ENCODE data around the gene PLIN3. TPM values are rescaled to one million over a fixed set of nuclear protein-coding genes. Genes with fewer than 3 reads are reported as not detected.
"Not testable (repeated sequence)": the region's sequence is repeated elsewhere in the genome, so short reads cannot be mapped to it uniquely, and the experiment has no call there.

PLIN3 gene
- polyA plus RNA-seq, 4 donors = 38.6 to 57.9 (median 53.3) TPM

- DNase-seq (ENCODE audit: low read depth in 4 of 4, low spot score in 2 of 4) = peak in 3 of 4 donors; percentile 60 to 89 (median 73)
These were observed 51.9 kb downstream of the PLIN3 start for GRCh38 chr19:4815426-4816201.

- DNase-seq (ENCODE audit: low read depth in 4 of 4, low spot score in 2 of 4) = no peak
These were observed 52.6 kb downstream of the PLIN3 start for GRCh38 chr19:4814625-4815425.

GRCh38 chr19:4811328-4812131 is 55.9 kb downstream of the PLIN3 start:
- no peak for DNase-seq (ENCODE audit: low read depth in 4 of 4, low spot score in 2 of 4)

- no peak for DNase-seq (ENCODE audit: low read depth in 4 of 4, low spot score in 2 of 4)
These were observed 60.3 kb downstream of the PLIN3 start for GRCh38 chr19:4807188-4807587.

- DNase-seq (ENCODE audit: low read depth in 4 of 4, low spot score in 2 of 4) = no peak
These were observed 61.1 kb downstream of the PLIN3 start for GRCh38 chr19:4806384-4806783.

- not testable (repeated sequence) for DNase-seq (ENCODE audit: low read depth in 4 of 4, low spot score in 2 of 4)
These were observed 62.3 kb downstream of the PLIN3 start for GRCh38 chr19:4805140-4805539.

GRCh38 chr19:4803736-4804695 is 63.5 kb downstream of the PLIN3 start:
- peak in 2 of 4 donors; percentile 28 to 34 for DNase-seq (ENCODE audit: low read depth in 4 of 4, low spot score in 2 of 4)

GRCh38 chr19:4802711-4803110 is 64.8 kb downstream of the PLIN3 start:
- DNase-seq (ENCODE audit: low read depth in 4 of 4, low spot score in 2 of 4) = no peak

- no peak for DNase-seq (ENCODE audit: low read depth in 4 of 4, low spot score in 2 of 4)
These were observed 66.3 kb downstream of the PLIN3 start for GRCh38 chr19:4801085-4801619.

GRCh38 chr19:4800591-4801081 is 66.8 kb downstream of the PLIN3 start:
- no peak for DNase-seq (ENCODE audit: low read depth in 4 of 4, low spot score in 2 of 4)

GRCh38 chr19:4795400-4795799 is 72.1 kb downstream of the PLIN3 start:
- no peak for DNase-seq (ENCODE audit: low read depth in 4 of 4, low spot score in 2 of 4)

- DNase-seq (ENCODE audit: low read depth in 4 of 4, low spot score in 2 of 4) = no peak
These were observed 72.5 kb downstream of the PLIN3 start for GRCh38 chr19:4794971-4795370.

- DNase-seq (ENCODE audit: low read depth in 4 of 4, low spot score in 2 of 4) = not testable (repeated sequence)
These were observed 74.2 kb downstream of the PLIN3 start for GRCh38 chr19:4793278-4793677.

- not testable (repeated sequence) for DNase-seq (ENCODE audit: low read depth in 4 of 4, low spot score in 2 of 4)
These were observed 74.6 kb downstream of the PLIN3 start for GRCh38 chr19:4792866-4793195.

GRCh38 chr19:4792019-4792865 is 75.2 kb downstream of the PLIN3 start:
- not testable (repeated sequence) for DNase-seq (ENCODE audit: low read depth in 4 of 4, low spot score in 2 of 4)

- DNase-seq (ENCODE audit: low read depth in 4 of 4, low spot score in 2 of 4) = peak; percentile 100
These were observed 76.1 kb downstream of the PLIN3 start, which contains the start of gene FEM1A for GRCh38 chr19:4791183-4792018. Gene FEM1A, plus strand, starts transcription at chr19:4791734. Its CDS starts 121 bp downstream, at chr19:4791855.

Measured in left renal cortex interstitium (tissue), 4 donors.